Endothelial cell of umbilical vein (primary cell): ENCODE results near the gene TM4SF5. TPM values are rescaled to one million over a fixed set of nuclear protein-coding genes. Genes with fewer than 3 reads are reported as not detected.

Experiments
- BruUV-seq: library from RNA; stranded (reverse); fragments of 400-500 nt; replicated peaks from 2 replicates; lab custom pipeline; 2021; lab: Mats Ljungman, UMichigan
- CTCF ChIA-PET: fragments of 300-600, 350-600 bp; sonication (Branson Sonifier 250); formaldehyde crosslinking; loops from one replicate; lab custom pipeline; 2021; ENCODE audit warnings: antibody characterized with exemption, inconsistent platforms; lab: Charles Lee
- POLR2A ChIA-PET: fragments of 300-600, 350-600 bp; sonication (Branson Sonifier 250); formaldehyde crosslinking; loops from one replicate; lab custom pipeline; 2021; ENCODE audit warnings: antibody characterized with exemption, inconsistent platforms; lab: Charles Lee
- DNase-seq: peaks from one replicate; pipeline ENCODE4 v3.0.0-alpha.2; 2011; ENCODE audit warnings: low read depth, low spot score
- FAIRE-seq: peaks from 2 replicates; lab custom pipeline; 2011; peaks lifted over from hg19 to GRCh38; lab: Jason Lieb, UNC
- H2AFZ ChIP-seq: 2 replicates; pipeline ENCODE4 v1.6.0; 2012; ENCODE audit warnings: low read depth, low read length, control low read depth, inconsistent platforms
- H3K27ac ChIP-seq: 2 replicates; pipeline ENCODE4 v1.5.1; 2011; ENCODE audit warnings: low read depth, mild to moderate bottlenecking, control low read depth, low read length, moderate library complexity; ENCODE audit not compliant: insufficient read depth
- H3K27me3 ChIP-seq, 2 experiments: 2 replicates each; pipeline versions ENCODE4 v1.6.0 to v1.6.1; 2011; ENCODE audit warnings: low read length in 2 of 2, mixed read lengths in 1 of 2; ENCODE audit not compliant: control insufficient read depth in 2 of 2, insufficient read depth in 2 of 2
- H3K36me3 ChIP-seq, 2 experiments: 2 replicates in 1 of 2; 3 replicates in 1 of 2; pipeline ENCODE4 v1.5.1; 2011; ENCODE audit warnings: low read length in 2 of 2, mild to moderate bottlenecking in 1 of 2, moderate library complexity in 1 of 2; ENCODE audit not compliant: control insufficient read depth in 2 of 2, insufficient read depth in 2 of 2; ENCODE audit errors: extremely low read depth in 1 of 2
- H3K4me1 ChIP-seq: 3 replicates; pipeline ENCODE4 v1.5.1; 2011; ENCODE audit warnings: mild to moderate bottlenecking, low read length; ENCODE audit not compliant: control insufficient read depth, insufficient read depth; ENCODE audit errors: extremely low read depth
- H3K4me2 ChIP-seq: 2 replicates; pipeline ENCODE4 v1.6.1; 2011; ENCODE audit warnings: low read length, control low read depth, mixed read lengths; ENCODE audit not compliant: insufficient read depth
- H3K4me3 ChIP-seq, 3 experiments: fragments of 200-600 bp in 1 of 3; sonication (generic), shearing (Covaris generic) in 1 of 3; replicated peaks in 1 of 3; 2 replicates each; pipeline ENCODE4 v1.5.1; 2011 to 2016; ENCODE audit warnings: control low read depth in 3 of 3, low read length in 3 of 3, mild to moderate bottlenecking in 2 of 3, inconsistent platforms in 1 of 3, low read depth in 1 of 3, moderate library complexity in 1 of 3; ENCODE audit not compliant: insufficient read depth in 1 of 3
- H3K79me2 ChIP-seq: 2 replicates; pipeline ENCODE4 v1.6.0; 2012; ENCODE audit warnings: low read length, inconsistent platforms; ENCODE audit not compliant: control insufficient read depth, insufficient read depth
- H3K9ac ChIP-seq: replicated peaks from 2 replicates; pipeline ENCODE3; 2011; ENCODE audit warnings: low read length, control low read depth; ENCODE audit not compliant: insufficient read depth; ENCODE audit errors: extremely low read depth
- H3K9me1 ChIP-seq: replicated peaks from 3 replicates; pipeline ENCODE4 v1.6.0; 2011; ENCODE audit warnings: mild to moderate bottlenecking, low read length; ENCODE audit not compliant: control insufficient read depth, insufficient read depth; ENCODE audit errors: extremely low read depth
- H3K9me3 ChIP-seq: replicated peaks from 2 replicates; pipeline ENCODE4 v1.5.1; 2012; ENCODE audit warnings: low read length, inconsistent platforms; ENCODE audit not compliant: control insufficient read depth, insufficient read depth
- H4K20me1 ChIP-seq: replicated peaks from 2 replicates; pipeline ENCODE3; 2011; ENCODE audit warnings: mild to moderate bottlenecking, low read length; ENCODE audit not compliant: control insufficient read depth, insufficient read depth; ENCODE audit errors: extremely low read depth
- CTCF ChIP-seq, 2 donors: IDR thresholded peaks; 1 replicate in 1 of 2; 2 replicates in 1 of 2; pipeline ENCODE4 v1.5.1; 2011; ENCODE audit warnings: low read length in 2 of 2, mild to moderate bottlenecking in 2 of 2, moderate library complexity in 2 of 2, control low read depth in 1 of 2, inconsistent platforms in 1 of 2, low read depth in 1 of 2; ENCODE audit not compliant: insufficient read depth in 1 of 2; ENCODE audit errors: extremely low read depth in 1 of 2
- EZH2 ChIP-seq: IDR thresholded peaks from 2 replicates; pipeline ENCODE4 v1.6.1; 2012; ENCODE audit warnings: borderline replicate concordance, low read depth, mild to moderate bottlenecking, moderate library complexity, low read length, inconsistent platforms; ENCODE audit not compliant: severe bottlenecking
- FOS ChIP-seq: IDR thresholded peaks from 2 replicates; pipeline ENCODE4 v1.6.1; 2011; ENCODE audit warnings: mild to moderate bottlenecking, low read length, moderate library complexity, borderline replicate concordance; ENCODE audit not compliant: insufficient read depth
- GATA2 ChIP-seq: IDR thresholded peaks from 2 replicates; pipeline ENCODE4 v1.7.0; 2011; ENCODE audit warnings: low read depth, mild to moderate bottlenecking, moderate library complexity, mixed read lengths, low read length; ENCODE audit not compliant: insufficient read length, insufficient read depth
- JUN ChIP-seq: IDR thresholded peaks from 2 replicates; pipeline ENCODE4 v1.6.1; 2011; ENCODE audit warnings: borderline replicate concordance, low read depth; ENCODE audit not compliant: insufficient read length, insufficient read depth
- MAX ChIP-seq: IDR thresholded peaks from 2 replicates; pipeline ENCODE4 v1.6.1; 2011; ENCODE audit not compliant: insufficient read depth, insufficient read length
- MYC ChIP-seq: IDR thresholded peaks from one replicate; pipeline ENCODE4 v1.6.1; 2011; ENCODE audit warnings: mild to moderate bottlenecking, low read depth, low read length
- POLR2A ChIP-seq: IDR thresholded peaks from 2 replicates; pipeline ENCODE4 v1.6.1; 2012; ENCODE audit warnings: low read depth, mild to moderate bottlenecking, control low read depth, low read length
- POLR2AphosphoS5 ChIP-seq: IDR thresholded peaks from 2 replicates; pipeline ENCODE4 v1.6.1; 2012; ENCODE audit warnings: low read depth, mild to moderate bottlenecking, control low read depth, low read length, moderate library complexity; ENCODE audit not compliant: insufficient read depth
- dilution Hi-C: fragments of 300-500 bp; cut with MboI; formaldehyde crosslinking; loops from one replicate; pipeline ENCODE4 v1.15.0; 2019; ENCODE audit warnings: low sequenced_read_pairs; ENCODE audit not compliant: extremely low pct_ligation_motif_present
- intact Hi-C: fragments of 100-400 bp; cut with micrococcal nuclease; formaldehyde crosslinking; loops from one replicate; pipeline ENCODE4 v1.10.0; 2022
- polyA plus RNA-seq, 4 experiments: library from polyadenylated mRNA; depleted of rRNA in 3 of 4; stranded (reverse) in 3 of 4; unstranded in 1 of 4; fragments of >200 nt; gene quantifications; 2 replicates each; pipeline versions ENCODE4 v1.2.1 to v1.2.3, GENCODE V29; 2011 to 2012; ENCODE audit warnings: missing spikeins in 1 of 4
- total RNA-seq: library from RNA; stranded (reverse); gene quantifications from 2 replicates; pipeline ENCODE4 v1.2.3, GENCODE V29; 2021

Gene TM4SF5
- total and polyA plus RNA-seq, 2 donors (not counting 3 experiments of a cell fraction or from before 2014, with no cell fraction given), result not detected

GRCh38 chr17:4810696-4811290, 39.1 kb downstream of the TM4SF5 start:
- Histone ChIP-seq H3K4me3 (no peak overlapping the region), H3K27ac (no peak overlapping the region), H3K27me3 (no peaks in the 10 kb centered on the region), H3K9ac (no peak overlapping the region), H3K36me3 (peaks cover 2 to 10% of the 10 kb centered on the region in 2 experiments), H3K79me2 (no peaks in the 10 kb centered on the region), H3K4me1 (peaks cover 11% of the 10 kb centered on the region), H3K9me3 (no peaks in the 10 kb centered on the region), H3K4me2 (no peak overlapping the region), H3K9me1 (no peaks in the 10 kb centered on the region), H2AFZ (no peak overlapping the region), H4K20me1 (no peaks in the 10 kb centered on the region)
- DNase-seq, result no peak
- no peak for FAIRE-seq
- CTCF ChIA-PET, result no interaction called here
- POLR2A ChIA-PET, result no interaction called here
- no peak for TF ChIP-seq MYC
- TF ChIP-seq MAX, result no peak
- TF ChIP-seq JUN, result no peak
- no peak for TF ChIP-seq POLR2A
- dilution Hi-C loops (no loop called here), intact Hi-C loops (no loop called here)
- BruUV-seq, result no TSS peak

GRCh38 chr17:4811471-4811870, 39.8 kb downstream of the TM4SF5 start:
- CTCF ChIA-PET, result no interaction called here
- no peak for TF ChIP-seq FOS
- TF ChIP-seq MAX, result no peak
- TF ChIP-seq POLR2A, result no peak
- no peak for TF ChIP-seq POLR2AphosphoS5
- TF ChIP-seq MYC, result no peak
- TF ChIP-seq CTCF (IDR thresholded peaks at IDR 0.05; ENCODE audit: extremely low read depth in 1 of 2, insufficient read depth in 1 of 2, low read depth in 1 of 2, low read length in 2 of 2), result no peak
- no peak for TF ChIP-seq EZH2
- no peak for TF ChIP-seq JUN
- no peak for TF ChIP-seq GATA2
- Histone ChIP-seq H3K4me3 (no peak overlapping the region), H3K9me1 (no peaks in the 10 kb centered on the region), H2AFZ (no peak overlapping the region), H3K4me1 (peaks cover 4% of the 10 kb centered on the region), H3K79me2 (no peaks in the 10 kb centered on the region), H3K4me2 (no peak overlapping the region), H3K27me3 (no peaks in the 10 kb centered on the region), H3K36me3 (peaks cover 2 to 11% of the 10 kb centered on the region in 2 experiments), H3K9ac (no peak overlapping the region), H3K9me3 (no peaks in the 10 kb centered on the region), H4K20me1 (no peaks in the 10 kb centered on the region), H3K27ac (no peak overlapping the region)
- intact Hi-C loops (no loop called here), dilution Hi-C loops (no loop called here)
- FAIRE-seq, result no peak
- no peak for DNase-seq
- no TSS peak for BruUV-seq
- POLR2A ChIA-PET, result no interaction called here
